Stimulated activated CD8-positive, alpha-beta memory T cell treated with anti-CD3 and anti-CD28 coated beads, Interleukin-7, amount 100 ng/mL, for 48 hours (primary cell): Measurements from ENCODE around the gene AP3S2.
"Not testable (repeated sequence)": the region's sequence is repeated elsewhere in the genome, so short reads cannot be mapped to it uniquely, and the experiment has no call there.

ENCODE experiments used
- DNase-seq, 2 donors: peaks; one replicate each; pipeline ENCODE4 v3.0.0-alpha.2; 2020; ENCODE audit warnings: low read depth in 1 of 2; ENCODE audit errors: extremely low read depth in 1 of 2

The AP3S2 gene

GRCh38 chr15:89783861-89784685 lies 109.7 kb downstream of the AP3S2 start:
- no peak for DNase-seq

GRCh38 chr15:89783111-89783860 lies 110.5 kb downstream of the AP3S2 start:
- DNase-seq: no peak

- not testable (repeated sequence) for DNase-seq
Measured at GRCh38 chr15:89782619-89782950, 111.2 kb downstream of the AP3S2 start.

GRCh38 chr15:89781891-89782618 lies 111.7 kb downstream of the AP3S2 start:
- DNase-seq: peak in 1 of 2 donors; percentile 14

GRCh38 chr15:89781055-89781454 lies 112.7 kb downstream of the AP3S2 start:
- no peak for DNase-seq

- DNase-seq: no peak
Measured at GRCh38 chr15:89780601-89781000, 113.2 kb downstream of the AP3S2 start.
